Erythroblast (primary cell): Measurements from ENCODE around the gene NIPSNAP3A.

Experiments used
- GATA1 ChIP-seq: IDR thresholded peaks from 2 replicates; pipeline ENCODE4 v1.6.1; 2011; ENCODE audit warnings: low read depth, mild to moderate bottlenecking, control low read depth, low read length, moderate library complexity
- POLR2A ChIP-seq: IDR thresholded peaks from 2 replicates; pipeline ENCODE4 v1.6.1; 2011; ENCODE audit warnings: mild to moderate bottlenecking, low read length

DNA sequence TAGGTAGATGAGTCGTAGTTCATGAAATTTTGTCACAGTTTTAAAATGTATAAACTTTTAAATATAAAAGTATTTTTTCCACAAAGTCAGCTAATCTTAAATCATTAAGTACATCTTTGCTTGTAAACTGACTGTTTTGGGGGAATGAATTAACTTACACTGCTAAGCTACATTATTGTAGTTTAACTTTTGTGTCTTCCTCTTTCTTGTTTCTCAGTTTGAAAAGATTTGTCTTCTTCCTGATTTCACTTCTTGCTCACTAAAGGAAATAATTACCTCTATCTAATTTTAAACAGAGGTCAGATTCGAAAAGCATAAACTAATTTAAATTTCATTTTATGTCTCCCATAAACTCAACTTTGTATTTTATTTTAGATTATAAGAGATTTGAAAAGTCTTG, 22.2 kb downstream of the NIPSNAP3A start:
- TF ChIP-seq POLR2A (no peak), GATA1 (no peak)
